ENCODE measurements around the gene TEDDM1. TPM values are rescaled to one million over a fixed set of nuclear protein-coding genes. Genes with fewer than 3 reads are reported as not detected.

The TEDDM1 gene
- total and polyA plus RNA-seq, 4 donors, result 0.08 TPM; not detected in 3

DNA sequence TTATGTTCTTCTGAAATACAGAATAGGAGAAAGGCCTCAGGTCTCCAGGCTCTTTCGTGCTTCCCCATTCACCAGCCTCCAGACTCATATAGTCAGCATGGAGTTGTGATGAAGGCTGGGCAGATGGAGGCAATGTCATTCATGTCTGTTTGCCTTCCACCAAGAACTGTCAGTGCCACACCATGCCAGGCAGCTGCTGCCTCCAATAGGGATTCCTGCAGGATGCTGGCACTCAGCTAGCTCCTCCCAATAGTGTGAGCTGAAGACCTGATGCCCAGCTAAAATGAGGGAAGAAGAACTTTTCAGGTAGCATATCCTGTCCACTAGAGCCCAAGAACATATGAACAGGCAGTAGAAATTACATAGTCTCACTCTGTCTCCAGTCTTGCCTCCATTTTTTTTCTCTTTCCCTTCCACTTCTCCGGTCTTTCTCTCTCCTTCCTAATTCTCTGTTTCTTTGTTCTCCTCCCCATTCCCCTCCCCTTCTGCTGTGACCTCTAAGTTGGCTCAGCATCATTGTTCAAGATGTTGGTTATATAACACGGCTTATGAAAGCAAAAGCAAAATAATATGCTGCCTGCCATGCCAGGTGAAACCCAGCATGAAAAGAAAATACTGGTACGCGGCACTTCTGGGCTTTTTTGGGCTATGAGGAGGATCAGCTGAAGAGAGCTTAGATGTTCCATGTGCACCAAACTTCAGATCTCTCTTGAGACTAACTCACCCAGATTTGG lies 26.2 kb downstream of the TEDDM1 start (continued):
- TF ChIP-seq, protein P1, sequence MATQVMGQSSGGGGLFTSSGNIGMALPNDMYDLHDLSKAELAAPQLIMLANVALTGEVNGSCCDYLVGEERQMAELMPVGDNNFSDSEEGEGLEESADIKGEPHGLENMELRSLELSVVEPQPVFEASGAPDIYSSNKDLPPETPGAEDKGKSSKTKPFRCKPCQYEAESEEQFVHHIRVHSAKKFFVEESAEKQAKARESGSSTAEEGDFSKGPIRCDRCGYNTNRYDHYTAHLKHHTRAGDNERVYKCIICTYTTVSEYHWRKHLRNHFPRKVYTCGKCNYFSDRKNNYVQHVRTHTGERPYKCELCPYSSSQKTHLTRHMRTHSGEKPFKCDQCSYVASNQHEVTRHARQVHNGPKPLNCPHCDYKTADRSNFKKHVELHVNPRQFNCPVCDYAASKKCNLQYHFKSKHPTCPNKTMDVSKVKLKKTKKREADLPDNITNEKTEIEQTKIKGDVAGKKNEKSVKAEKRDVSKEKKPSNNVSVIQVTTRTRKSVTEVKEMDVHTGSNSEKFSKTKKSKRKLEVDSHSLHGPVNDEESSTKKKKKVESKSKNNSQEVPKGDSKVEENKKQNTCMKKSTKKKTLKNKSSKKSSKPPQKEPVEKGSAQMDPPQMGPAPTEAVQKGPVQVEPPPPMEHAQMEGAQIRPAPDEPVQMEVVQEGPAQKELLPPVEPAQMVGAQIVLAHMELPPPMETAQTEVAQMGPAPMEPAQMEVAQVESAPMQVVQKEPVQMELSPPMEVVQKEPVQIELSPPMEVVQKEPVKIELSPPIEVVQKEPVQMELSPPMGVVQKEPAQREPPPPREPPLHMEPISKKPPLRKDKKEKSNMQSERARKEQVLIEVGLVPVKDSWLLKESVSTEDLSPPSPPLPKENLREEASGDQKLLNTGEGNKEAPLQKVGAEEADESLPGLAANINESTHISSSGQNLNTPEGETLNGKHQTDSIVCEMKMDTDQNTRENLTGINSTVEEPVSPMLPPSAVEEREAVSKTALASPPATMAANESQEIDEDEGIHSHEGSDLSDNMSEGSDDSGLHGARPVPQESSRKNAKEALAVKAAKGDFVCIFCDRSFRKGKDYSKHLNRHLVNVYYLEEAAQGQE (IDR thresholded peaks at IDR 0.05), result no peak
- TF ChIP-seq TAF1 (conservative IDR thresholded peaks at IDR 0.05) (no peak), SP1 (IDR thresholded peaks at IDR 0.05) (no peak), RXRA (IDR thresholded peaks at IDR 0.05) (no peak), NR2F2 (IDR thresholded peaks at IDR 0.05) (no peak), YY1 (IDR thresholded peaks at IDR 0.05) (no peak), ATF3 (IDR thresholded peaks at IDR 0.05) (no peak), HNF4A (conservative IDR thresholded peaks at IDR 0.05) (no peak), MAX (IDR thresholded peaks at IDR 0.05) (no peak)

- H3K4me1 ChIP-seq (ENCODE audit: control insufficient read depth in 4 of 4, insufficient read depth in 4 of 4, low read length in 3 of 4), result no peaks in the 10 kb centered on the region
- no peak overlapping the region for H3K4me3 ChIP-seq (ENCODE audit: low read depth in 1 of 3, low read length in 3 of 3)
- no peaks in the 10 kb centered on the region for H3K36me3 ChIP-seq (ENCODE audit: control insufficient read depth in 4 of 4, insufficient read depth in 3 of 4, low read depth in 1 of 4, low read length in 3 of 4)
- DNase-seq (ENCODE audit: low spot score), result no peak
- H3K27me3 ChIP-seq (ENCODE audit: control insufficient read depth in 4 of 4, insufficient read depth in 4 of 4, low read length in 3 of 4), result no peaks in the 10 kb centered on the region
- H3K9ac ChIP-seq (ENCODE audit: low read depth in 1 of 2, low read length in 2 of 2), result no peak overlapping the region
- no peak for TF ChIP-seq RXRA (IDR thresholded peaks at IDR 0.05)
- TF ChIP-seq, protein P2, sequence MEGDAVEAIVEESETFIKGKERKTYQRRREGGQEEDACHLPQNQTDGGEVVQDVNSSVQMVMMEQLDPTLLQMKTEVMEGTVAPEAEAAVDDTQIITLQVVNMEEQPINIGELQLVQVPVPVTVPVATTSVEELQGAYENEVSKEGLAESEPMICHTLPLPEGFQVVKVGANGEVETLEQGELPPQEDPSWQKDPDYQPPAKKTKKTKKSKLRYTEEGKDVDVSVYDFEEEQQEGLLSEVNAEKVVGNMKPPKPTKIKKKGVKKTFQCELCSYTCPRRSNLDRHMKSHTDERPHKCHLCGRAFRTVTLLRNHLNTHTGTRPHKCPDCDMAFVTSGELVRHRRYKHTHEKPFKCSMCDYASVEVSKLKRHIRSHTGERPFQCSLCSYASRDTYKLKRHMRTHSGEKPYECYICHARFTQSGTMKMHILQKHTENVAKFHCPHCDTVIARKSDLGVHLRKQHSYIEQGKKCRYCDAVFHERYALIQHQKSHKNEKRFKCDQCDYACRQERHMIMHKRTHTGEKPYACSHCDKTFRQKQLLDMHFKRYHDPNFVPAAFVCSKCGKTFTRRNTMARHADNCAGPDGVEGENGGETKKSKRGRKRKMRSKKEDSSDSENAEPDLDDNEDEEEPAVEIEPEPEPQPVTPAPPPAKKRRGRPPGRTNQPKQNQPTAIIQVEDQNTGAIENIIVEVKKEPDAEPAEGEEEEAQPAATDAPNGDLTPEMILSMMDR (IDR thresholded peaks at IDR 0.05; ENCODE audit: low read depth, low read length, missing input control), result no peak
- TF ChIP-seq GABPA (IDR thresholded peaks at IDR 0.05 in 1 of 2, conservative IDR thresholded peaks at IDR 0.05 in 1 of 2), result no peak
- TF ChIP-seq NR2F2 (IDR thresholded peaks at IDR 0.05), result no peak
- no peak for TF ChIP-seq RAD21 (IDR thresholded peaks at IDR 0.05)
- no peak for TF ChIP-seq MAX (IDR thresholded peaks at IDR 0.05)
- no peak for TF ChIP-seq ATF3 (IDR thresholded peaks at IDR 0.05)
- no peak for TF ChIP-seq FOXA2 (IDR thresholded peaks at IDR 0.05)
- no peak for TF ChIP-seq YY1 (IDR thresholded peaks at IDR 0.05)
- TF ChIP-seq JUND (IDR thresholded peaks at IDR 0.05), result no peak
- TF ChIP-seq TAF1 (conservative IDR thresholded peaks at IDR 0.05), result no peak
- no peak for TF ChIP-seq EGR1 (IDR thresholded peaks at IDR 0.05; ENCODE audit: low read depth in 2 of 2)
- no peak for TF ChIP-seq HNF4G (IDR thresholded peaks at IDR 0.05)
- TF ChIP-seq, protein P1 (IDR thresholded peaks at IDR 0.05), result no peak
- TF ChIP-seq SP1 (IDR thresholded peaks at IDR 0.05), result no peak
- TF ChIP-seq FOXA1 (IDR thresholded peaks at IDR 0.05), result no peak
- 64% methylated on average over 3 of the region's 3 CpGs for WGBS
- H3K27ac ChIP-seq (ENCODE audit: low read depth in 1 of 2, low read length in 2 of 2), result no peak overlapping the region
- no peaks in the 10 kb centered on the region for H3K9me3 ChIP-seq (ENCODE audit: control insufficient read depth in 4 of 4, low read length in 3 of 4)
Measured at GRCh38 chr1:182370532-182370931, 29.9 kb downstream of the TEDDM1 start.
